LNCaP clone FGC (cell line): Measurements from ENCODE around the gene POLN.

Experiments
- DNase-seq: peaks from one replicate; pipeline ENCODE4 v3.0.0-alpha.2; 2011; ENCODE audit warnings: low read depth
- H3K4me3 ChIP-seq: 2 replicates; pipeline ENCODE4 v1.5.1; 2011; ENCODE audit warnings: mild to moderate bottlenecking, low read depth, low read length, control low read depth
- TF ChIP-seq, protein P1 (sequence below): IDR thresholded peaks from 2 replicates; pipeline ENCODE4 v1.5.1; 2012; ENCODE audit warnings: mild to moderate bottlenecking; ENCODE audit not compliant: control insufficient read depth, insufficient read depth; ENCODE audit errors: extremely low read depth

Gene POLN

DNA sequence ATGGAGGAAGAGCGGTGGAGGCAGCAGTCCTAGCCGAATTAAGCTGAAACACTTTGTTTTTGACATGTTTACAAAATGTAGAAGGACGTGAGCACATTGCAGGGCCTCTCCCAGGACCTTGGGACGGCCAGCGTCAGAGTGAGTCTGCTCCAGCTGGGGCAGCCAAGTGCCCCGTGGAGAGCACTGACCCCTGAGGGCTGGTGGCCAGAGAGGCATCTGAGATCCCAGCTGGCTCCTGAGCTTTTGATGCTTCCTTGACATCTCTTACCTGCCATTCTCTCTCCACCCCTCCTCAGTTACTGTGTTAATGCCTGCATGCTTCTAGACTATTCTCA, 158.1 kb downstream of the POLN start:
- no peak overlapping the region for H3K4me3 ChIP-seq
- TF ChIP-seq, protein P1, sequence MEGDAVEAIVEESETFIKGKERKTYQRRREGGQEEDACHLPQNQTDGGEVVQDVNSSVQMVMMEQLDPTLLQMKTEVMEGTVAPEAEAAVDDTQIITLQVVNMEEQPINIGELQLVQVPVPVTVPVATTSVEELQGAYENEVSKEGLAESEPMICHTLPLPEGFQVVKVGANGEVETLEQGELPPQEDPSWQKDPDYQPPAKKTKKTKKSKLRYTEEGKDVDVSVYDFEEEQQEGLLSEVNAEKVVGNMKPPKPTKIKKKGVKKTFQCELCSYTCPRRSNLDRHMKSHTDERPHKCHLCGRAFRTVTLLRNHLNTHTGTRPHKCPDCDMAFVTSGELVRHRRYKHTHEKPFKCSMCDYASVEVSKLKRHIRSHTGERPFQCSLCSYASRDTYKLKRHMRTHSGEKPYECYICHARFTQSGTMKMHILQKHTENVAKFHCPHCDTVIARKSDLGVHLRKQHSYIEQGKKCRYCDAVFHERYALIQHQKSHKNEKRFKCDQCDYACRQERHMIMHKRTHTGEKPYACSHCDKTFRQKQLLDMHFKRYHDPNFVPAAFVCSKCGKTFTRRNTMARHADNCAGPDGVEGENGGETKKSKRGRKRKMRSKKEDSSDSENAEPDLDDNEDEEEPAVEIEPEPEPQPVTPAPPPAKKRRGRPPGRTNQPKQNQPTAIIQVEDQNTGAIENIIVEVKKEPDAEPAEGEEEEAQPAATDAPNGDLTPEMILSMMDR: no peak
- DNase-seq: no peak

DNA sequence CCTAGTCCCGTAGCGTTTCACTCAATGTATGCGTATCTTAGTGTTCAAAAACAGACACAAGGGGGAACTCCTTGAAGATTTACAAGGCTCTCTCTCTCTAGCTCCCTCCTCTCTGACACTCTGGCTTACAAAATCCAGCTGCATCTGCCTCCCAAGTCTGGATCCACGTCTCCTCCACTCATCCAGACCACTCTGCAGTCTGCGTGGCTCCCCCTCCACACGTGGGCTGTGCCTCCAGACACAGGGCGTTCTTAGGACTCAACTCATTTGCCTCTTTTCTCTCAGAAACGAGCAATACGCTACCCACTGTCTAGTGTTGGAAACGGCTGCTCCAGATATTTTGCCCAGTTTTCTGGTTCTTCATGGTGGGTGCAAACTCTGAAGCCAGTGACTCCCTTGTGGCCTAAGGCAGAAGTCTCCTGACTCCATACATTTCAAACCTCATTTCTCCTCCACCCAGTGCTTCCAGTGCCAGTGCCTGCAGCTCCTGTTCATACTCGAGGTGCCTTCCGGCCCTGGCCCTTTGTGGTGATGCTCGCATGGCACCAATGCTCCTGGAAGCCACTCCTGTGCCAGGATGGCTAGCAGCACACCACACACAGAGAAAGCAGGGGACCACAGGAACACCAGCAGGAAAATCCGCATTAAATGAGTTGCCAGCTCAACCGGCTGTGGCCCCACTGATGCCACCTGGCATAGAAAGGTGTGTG, 158.7 kb downstream of the POLN start:
- DNase-seq: no peak
- TF ChIP-seq, protein P1: no peak
- no peak overlapping the region for H3K4me3 ChIP-seq

DNA sequence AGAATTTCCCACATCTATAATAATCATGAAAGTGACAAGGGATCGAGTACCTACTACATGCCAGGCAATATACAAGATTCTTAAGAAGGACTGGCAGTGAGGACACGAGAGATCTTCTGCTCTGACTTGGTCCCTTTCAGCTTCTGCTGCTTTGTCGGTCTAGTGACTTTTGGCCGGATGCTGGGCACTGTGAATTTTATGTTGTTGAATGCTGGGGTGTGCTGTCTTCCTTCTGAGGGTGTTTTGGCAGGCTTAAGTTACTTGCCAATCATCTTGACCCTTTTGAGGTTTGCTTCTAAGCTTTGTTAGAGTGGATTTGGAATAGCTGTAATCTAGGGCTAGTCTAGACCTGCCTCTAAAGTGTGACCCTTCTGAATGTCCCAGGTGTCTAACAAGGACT, 159.3 kb downstream of the POLN start:
- TF ChIP-seq, protein P1: no peak
- DNase-seq: no peak
- no peak overlapping the region for H3K4me3 ChIP-seq

DNA sequence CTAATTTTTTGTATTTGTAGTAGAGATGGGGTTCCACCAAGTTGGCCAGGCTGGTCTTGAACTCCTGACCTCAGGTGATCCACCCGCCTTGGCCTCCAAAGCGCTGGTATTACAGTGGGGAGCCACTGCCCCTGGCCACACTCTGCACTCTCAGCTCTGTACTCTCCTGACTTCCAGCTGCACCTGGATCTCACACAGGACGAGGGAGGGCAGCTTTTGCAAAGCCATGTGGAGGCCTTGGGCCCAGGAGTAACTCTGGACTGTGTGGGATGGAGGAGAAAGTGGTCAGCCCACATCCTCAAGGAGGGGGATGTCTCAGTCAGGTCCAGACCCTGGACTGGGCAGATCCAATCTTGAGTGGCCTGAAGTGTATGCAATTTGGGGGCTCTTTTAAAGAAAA, 159.8 kb downstream of the POLN start:
- TF ChIP-seq, protein P1: no peak
- H3K4me3 ChIP-seq: no peak overlapping the region
- DNase-seq: no peak

DNA sequence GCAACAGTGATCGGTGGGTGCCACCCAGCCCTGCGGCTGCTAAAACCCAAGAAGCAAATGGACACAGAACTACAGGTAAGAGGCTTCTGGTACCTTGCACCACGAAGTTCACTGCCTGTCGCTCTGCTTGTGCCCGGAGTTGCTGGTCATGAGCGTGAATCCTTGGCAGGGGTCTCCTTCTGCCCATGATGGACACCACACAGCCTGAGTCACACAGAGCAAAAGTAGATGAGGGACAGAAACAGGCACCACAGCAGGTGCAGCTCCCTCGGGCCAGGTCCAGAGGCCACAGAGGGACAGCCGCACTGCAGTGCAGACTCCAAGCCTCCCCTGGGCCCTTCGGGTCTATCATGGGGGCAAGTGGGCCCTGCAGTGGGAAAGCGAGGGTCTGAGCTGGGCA, 160.4 kb downstream of the POLN start:
- no peak overlapping the region for H3K4me3 ChIP-seq
- TF ChIP-seq, protein P1: no peak
- no peak for DNase-seq

DNA sequence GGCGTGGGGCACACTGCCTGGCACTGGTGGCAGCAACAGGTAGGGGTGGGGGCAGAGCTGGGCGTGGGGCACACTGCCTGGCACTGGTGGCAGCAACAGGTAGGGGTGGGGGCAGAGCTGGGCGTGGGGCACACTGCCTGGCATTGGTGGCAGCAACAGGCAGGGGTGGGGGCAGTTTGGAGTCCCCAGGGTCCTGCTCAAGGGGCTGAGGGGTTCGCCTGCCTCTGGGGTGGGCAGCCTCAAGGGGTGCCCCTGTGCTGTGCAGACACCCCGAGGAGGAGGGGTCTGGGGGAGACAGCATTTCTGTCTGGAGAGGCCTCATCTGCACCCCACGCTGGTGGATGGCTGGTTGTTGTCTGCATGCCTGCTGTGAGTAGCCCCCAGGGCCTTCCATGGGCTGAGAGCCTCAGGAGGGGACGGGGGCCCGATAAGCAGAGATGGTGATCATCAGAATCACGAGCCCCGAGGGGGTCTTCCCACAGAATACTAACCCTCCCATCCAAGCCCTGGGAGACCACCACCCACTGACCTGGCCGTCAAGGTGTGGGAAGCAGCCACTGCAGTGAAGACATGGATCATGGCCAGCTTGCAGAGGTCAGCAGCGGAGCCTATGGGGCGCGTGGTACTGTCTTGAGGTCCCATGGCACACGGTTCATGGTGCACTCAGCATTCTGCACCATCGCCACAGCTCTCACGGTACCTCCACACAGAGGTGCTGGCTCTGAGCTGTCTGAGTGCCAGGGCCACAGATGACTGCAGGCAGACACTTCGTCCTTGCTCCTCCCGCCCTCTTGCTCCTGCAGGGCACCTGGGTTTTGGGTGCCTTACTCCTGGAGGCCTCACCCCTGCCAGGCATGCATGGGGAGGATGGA, 161.3 kb downstream of the POLN start:
- no peak for DNase-seq
- TF ChIP-seq, protein P1: no peak
- no peak overlapping the region for H3K4me3 ChIP-seq
